GM21423 (cell line): ENCODE measurements around the gene CMKLR1.

ENCODE experiments used
- ATAC-seq: cut with Tn5 transposase; IDR thresholded peaks from one replicate; pipeline ENCODE4 v1.9.1; 2021; ENCODE audit warnings: mild to moderate bottlenecking, moderate library complexity; ENCODE audit not compliant: unreplicated experiment

CMKLR1 gene

GRCh38 chr12:108302016-108302402 lies 37.1 kb downstream of the CMKLR1 start:
- no peak for ATAC-seq

DNA sequence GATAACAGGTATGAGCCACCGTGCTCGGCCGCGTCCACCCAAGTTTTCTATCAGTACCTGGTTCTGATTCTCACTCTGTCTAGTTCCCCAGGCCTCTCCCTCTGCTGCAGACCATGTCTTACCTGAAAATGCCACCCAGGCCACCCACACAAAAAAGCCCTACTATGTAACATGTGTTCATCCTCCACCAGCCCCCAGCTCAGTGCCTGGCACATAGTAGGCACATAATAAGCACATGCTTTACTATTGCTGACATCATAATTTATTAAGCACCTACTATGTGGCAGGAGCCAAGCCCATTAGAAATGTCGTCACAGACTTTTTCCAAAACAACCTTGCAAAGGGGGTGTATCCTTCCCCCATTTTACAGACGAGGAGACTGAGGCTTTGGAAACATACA lies 37.8 kb downstream of the CMKLR1 start:
- no peak for ATAC-seq

DNA sequence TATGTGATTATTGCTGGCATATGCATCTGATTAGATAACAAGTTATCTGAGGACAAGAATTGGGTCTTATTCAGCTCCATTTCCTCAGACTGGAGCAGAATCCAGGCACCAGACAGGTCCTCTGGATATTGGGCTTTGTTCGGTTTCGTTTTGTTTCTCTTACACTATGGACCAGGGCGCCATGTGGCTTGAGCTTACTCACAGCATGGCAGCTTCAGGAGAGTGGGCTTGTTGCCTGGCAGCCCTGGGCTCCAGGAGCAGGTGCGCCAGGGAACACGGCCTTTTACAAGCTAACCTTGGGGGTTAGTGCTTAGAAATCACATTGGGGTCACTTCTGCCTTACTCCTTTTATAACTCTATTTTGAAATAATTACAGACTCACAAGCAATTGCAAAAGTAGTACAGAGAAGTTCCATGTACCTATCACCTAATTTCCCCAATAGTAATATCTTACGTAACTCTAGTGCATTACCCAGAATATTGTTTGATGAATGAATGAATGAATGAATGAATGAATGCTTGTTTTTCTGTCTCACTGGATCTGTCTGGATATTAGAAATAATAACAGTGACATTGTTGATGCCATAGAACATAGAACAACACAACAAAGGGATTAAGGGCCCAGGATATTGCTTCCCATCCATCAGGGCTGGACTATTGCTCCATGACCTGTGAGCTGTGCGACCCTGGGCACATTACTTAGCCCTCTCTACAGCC lies 39.0 kb downstream of the CMKLR1 start:
- ATAC-seq = no peak

DNA sequence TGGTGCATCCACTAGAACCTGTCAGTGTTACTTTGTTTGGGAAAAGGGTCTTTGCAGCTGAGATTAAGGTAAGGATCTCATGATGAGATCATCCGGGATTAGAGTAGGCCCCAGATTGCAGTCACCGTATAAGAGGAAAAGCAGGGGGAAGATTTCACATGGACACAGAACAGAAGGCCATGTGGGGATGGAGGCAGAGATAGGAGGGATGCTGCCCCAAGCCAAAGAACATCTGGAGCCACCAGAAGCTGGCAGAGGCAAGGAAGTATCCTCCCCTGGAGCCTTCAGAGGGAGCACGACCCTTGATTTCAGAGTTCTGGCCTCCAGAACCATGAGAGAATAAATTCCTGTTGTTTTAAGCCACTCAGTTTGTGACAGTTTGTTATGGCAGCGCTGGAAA lies 39.6 kb downstream of the CMKLR1 start:
- no peak for ATAC-seq

DNA sequence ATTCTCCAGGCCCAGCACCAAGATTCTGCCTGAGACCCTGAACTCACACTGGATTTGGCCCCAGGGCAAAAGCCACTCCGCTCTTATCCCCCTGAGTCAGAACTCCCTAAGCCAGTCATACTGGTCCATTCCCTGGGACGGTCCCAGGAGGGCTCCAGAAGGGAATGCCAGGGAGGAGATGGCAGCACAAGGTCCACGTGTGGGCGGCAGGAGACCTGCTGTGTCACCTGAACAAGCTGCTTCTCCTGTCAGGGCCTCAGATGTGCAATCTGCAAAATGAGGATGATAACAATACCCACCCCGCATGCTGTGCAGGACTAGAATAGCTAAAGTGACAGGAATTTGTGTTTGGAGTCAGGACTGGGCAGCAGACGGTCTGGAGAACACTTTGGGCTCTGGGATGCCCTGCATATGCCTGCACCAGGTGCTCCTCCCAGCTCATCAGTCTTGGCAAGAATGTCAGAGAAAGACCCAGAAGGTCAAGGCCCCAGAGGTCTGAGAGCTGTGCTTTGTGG lies 40.3 kb downstream of the CMKLR1 start:
- no peak for ATAC-seq

- ATAC-seq = no peak
These were observed 41.0 kb downstream of the CMKLR1 start for GRCh38 chr12:108297895-108298760.

GRCh38 chr12:108297424-108297823 lies 41.7 kb downstream of the CMKLR1 start:
- ATAC-seq = no peak

DNA sequence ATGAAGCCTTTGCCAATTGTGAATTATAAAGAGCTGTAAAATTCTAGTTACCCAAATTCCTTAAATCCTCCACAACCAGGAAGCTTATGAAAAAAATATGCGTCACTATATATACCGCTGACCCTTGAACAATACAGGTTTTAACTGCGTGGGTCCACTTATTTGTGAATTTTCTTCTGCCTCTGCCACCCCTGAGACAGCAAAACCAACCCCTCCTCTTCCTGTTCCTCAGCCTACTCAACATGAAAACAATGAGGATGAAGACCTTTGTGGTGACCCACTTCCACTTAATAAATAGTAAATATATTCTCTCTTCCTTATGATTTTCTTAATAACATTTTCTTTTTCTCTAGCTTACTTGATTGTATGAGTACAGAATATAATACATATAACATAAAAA lies 42.2 kb downstream of the CMKLR1 start:
- no peak for ATAC-seq

DNA sequence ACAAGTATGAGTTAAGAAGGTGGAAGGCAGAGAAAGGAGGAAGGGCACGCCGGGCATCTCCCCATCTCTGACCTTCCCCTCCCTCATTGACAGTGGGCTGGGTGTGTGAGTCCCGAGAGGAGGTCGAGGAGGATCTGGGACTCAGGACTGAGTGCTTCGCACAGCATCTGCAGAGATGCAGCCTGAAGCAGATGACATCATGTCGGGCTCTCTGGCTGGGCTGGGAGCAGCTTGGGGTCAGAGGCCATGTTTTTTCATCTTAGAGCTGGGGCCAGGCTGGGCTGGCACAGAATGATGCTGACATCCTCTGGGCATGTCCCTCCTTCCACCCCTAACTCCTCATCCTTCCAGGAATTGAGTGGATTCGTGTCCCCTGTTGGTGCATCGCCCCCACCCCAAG lies 43.5 kb downstream of the CMKLR1 start:
- ATAC-seq = no peak

GRCh38 chr12:108289350-108290161 lies 49.6 kb downstream of the CMKLR1 start:
- ATAC-seq = no peak

DNA sequence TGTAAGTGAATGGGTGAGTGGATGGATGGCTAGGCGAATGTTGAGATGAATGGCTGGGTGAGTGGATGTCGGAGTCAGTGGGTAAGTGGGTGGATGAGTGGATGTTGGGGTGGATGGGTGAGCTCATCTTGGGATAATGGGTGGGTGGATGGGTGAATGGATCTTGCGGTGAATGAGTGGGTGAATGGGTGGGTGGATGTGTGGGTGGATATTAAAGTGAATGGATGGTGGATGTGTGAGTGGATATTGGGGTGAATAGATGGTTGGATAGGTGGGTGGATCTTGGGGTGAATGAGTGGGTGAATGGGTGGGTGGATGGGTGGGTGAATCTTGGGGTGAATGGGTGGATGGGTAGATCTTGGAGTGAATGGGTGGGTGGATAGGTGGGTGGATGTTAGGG lies 51.9 kb downstream of the CMKLR1 start:
- no peak for ATAC-seq

DNA sequence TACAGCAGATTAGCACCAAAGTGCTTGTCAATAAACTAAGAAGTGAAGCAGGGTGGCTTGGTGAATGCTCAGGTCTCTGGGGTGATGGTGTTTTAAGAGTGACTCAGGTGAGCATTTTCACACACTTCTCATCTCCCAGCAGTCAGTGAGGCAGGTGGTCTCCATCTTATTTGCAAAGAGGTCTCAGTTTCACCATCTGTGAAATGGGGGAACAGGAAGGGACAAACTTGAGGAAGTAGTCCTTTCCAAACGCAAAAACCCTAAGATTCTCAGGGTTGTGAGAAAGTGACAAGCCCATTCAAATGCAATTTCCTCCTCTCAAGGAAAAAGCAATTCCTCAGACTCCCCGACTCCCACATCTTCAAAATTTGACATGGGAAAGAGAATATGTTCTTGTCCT lies 54.1 kb downstream of the CMKLR1 start:
- no peak for ATAC-seq

DNA sequence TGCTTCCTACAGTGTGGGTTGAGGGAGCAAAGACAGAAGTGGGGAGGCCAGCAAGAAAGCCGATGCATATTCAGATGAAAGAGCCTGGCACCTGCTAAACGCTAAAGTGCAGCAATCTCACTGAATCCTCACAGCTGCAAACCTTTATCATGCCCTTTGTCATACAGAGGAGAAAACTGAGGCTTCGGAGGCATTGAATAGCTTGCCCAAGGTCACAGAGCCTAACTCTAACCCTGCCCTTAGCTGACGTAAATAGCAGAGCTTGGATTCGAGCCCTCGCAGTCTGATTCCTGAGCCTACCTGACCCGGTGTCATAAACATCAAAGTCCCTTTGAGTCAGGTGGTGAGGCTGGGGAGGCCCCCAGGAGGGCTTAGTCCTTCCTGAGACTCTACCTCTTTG lies 54.9 kb downstream of the CMKLR1 start:
- no peak for ATAC-seq

DNA sequence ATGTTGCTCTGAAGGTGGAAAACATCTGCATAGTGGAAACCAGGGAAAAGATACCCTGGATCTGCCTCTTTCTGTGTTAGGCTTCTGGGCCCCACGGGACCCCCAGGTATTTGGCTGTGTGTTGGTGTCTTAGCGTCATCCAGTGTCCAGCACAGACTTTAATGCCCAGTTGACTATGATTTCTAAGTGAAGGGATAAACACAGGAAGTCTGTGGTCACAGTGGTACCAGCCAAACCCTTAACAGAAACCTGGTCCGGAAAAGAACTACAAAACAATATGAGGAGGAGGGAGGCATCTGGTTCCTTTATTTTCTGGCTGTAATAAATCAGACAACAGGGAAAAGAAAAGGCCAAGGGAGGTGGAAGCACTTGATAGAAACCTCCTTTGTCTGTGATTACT lies 56.4 kb downstream of the CMKLR1 start:
- ATAC-seq = no peak

GRCh38 chr12:108282160-108282559 lies 57.0 kb downstream of the CMKLR1 start:
- ATAC-seq = no peak

DNA sequence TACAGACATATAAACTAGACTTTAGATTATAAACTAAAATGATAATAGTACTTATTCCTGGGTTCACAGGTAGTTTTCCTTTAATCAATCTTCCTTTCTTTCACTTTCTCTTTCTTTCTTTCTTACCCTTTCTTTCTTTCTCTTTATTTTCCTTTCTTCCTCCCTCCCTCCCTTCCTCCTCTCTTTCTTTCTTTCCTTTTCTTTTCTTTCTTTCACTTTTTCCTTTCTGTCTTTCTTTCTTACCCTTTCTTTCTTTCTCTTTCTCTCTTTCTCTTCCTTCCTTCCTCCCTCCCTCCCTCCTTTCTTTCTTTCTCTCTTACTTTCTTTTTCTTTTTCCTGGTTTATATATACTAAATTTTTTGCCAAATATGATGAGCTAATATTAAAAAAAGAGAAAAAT lies 61.5 kb downstream of the CMKLR1 start:
- ATAC-seq = no peak

DNA sequence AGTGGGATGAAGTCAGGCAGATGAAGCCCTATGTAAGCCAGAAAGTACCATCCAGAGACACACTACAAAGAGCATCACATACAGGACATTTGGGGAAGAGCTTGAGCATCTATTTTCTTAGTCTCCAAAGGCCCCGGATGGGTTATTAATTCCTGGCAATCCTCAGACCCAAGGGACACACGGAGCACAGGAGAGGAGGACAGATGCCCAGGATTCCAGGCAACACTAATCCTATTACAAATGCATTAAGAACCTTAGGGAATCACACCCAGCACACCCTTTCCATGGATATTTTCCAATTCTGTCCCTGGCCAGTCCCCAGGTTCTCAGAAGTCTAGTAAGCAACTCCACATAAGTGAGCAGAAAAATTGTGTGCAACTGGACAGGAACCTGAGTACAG lies 65.9 kb downstream of the CMKLR1 start:
- ATAC-seq = no peak

DNA sequence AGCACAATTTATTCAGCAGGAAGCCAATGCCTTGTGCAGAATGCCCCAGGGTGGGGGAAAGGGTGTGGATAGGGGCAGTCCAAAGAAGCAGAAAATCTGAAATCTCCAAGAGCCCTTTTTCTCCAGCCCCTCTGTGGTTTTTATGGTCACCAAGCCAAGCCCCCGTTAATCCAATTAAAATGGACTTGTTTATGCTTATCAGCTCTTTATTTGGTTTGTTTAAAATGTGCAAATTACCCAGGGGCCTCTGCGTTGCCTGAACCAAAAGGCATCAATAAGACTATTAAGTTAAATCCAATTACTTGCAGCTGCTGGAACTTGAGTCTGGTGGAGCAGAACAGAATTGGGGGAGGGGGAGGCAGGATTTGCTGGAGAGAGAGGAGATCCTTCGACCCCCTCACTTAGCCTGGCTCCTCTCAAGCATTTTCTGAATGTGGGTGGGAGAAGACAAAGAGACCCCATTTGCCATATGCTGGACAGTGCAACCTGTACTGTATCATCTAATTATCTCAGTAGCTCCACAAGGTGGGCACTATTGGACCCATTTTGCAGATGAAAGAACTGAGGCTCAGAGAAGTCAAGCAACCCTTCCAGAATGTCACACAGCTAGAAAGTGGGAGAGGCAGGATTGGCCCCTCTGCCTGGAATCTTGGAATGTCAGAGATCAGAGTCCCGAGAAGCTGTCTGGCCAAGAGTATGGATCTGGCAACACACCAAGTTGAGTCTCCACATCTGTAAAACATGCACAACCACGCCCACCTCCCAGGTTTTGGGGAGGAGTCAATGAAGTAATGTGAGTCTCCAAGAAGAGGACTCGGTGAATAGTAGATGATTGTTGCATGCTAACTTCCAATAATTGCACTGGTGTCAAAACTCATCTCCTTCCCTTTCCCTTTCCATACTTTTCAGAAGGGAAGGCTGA lies 66.9 kb downstream of the CMKLR1 start:
- no peak for ATAC-seq

- ATAC-seq = no peak
These were observed 68.3 kb downstream of the CMKLR1 start for GRCh38 chr12:108270849-108271143.

DNA sequence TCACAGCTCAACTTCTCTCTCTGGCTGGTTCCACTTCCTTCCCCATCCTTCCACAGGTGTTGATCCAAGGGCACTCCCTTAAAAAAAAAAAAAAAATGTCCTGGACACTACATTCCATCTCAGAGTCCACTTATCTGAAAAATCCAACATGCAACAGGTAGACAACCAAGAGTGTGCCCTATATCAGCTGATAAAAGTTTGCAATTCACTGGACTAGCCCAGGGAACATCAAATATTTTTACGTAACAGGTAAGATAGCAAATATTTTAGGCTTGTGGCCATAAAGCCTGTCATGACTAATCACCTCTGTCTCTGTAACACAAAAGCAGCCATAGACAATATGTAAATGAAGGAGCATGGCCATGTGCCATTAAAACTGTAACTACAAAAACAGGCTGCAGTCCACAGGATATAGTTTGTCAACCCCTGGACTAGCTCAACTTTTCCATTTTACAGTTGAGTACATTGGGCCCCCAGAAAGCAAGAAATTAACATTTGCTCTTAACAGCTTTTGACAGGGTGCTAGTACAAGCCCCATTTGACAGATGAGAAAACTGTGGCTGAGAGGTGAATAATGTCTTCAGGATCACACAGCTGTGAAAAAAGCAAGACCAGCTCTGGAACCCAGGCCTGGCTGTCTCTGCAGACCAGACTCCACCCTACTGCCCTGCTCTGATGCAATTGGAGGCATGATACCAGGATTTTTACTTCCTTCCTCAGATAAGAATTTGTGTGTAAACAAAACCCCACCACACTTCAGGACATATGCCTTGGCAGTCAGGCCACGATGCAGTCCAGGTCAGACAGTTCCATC lies 68.9 kb downstream of the CMKLR1 start:
- no peak for ATAC-seq
